DMS53 treated with DMSO at 0.1 percent for 48 hours (cell line): ENCODE results near the gene DNAJC4.

ENCODE experiments used
- DNase-seq: peaks from one replicate; lab custom pipeline; 2025; ENCODE audit not compliant: unreplicated experiment; lab: John Stamatoyannopoulos, UW

Gene DNAJC4

GRCh38 chr11:64269540-64270220, 39.3 kb downstream of the DNAJC4 start:
- peak; percentile 98 for DNase-seq

GRCh38 chr11:64275031-64275800, 44.9 kb downstream of the DNAJC4 start:
- no peak for DNase-seq

- no peak for DNase-seq
Measured at GRCh38 chr11:64275841-64276240, 45.5 kb downstream of the DNAJC4 start.

GRCh38 chr11:64276653-64277431, 46.5 kb downstream of the DNAJC4 start:
- DNase-seq: no peak

- DNase-seq: no peak
Measured at GRCh38 chr11:64278576-64279190, 48.3 kb downstream of the DNAJC4 start.

GRCh38 chr11:64281957-64282770, 51.8 kb downstream of the DNAJC4 start:
- no peak for DNase-seq

GRCh38 chr11:64283092-64283491, 52.7 kb downstream of the DNAJC4 start:
- DNase-seq: no peak
